MM.1S (cell line): ENCODE measurements around the gene CST4.

Experiments used
- EZH2 ChIP-seq: fragments of 300-600 bp; sonication (generic); optimal IDR thresholded peaks from 2 replicates; pipeline ENCODE3; 2017; ENCODE audit warnings: low read depth, mild to moderate bottlenecking, antibody characterized with exemption, low read length, mixed read lengths
- EZH2phosphoT487 ChIP-seq: fragments of 300-600 bp; sonication (generic); IDR thresholded peaks from 2 replicates; pipeline ENCODE4 v1.6.1; 2018; ENCODE audit warnings: antibody characterized with exemption, low read length
- TF ChIP-seq, protein P1 (sequence below): fragments of 300-600 bp; sonication (generic); IDR thresholded peaks from 2 replicates; pipeline ENCODE4 v1.5.1; 2016; ENCODE audit warnings: antibody characterized with exemption, low read length, mixed read lengths

GRCh38 chr20:23689399-23689690 lies 507 bp upstream of the CST4 start:
- TF ChIP-seq, protein P1, sequence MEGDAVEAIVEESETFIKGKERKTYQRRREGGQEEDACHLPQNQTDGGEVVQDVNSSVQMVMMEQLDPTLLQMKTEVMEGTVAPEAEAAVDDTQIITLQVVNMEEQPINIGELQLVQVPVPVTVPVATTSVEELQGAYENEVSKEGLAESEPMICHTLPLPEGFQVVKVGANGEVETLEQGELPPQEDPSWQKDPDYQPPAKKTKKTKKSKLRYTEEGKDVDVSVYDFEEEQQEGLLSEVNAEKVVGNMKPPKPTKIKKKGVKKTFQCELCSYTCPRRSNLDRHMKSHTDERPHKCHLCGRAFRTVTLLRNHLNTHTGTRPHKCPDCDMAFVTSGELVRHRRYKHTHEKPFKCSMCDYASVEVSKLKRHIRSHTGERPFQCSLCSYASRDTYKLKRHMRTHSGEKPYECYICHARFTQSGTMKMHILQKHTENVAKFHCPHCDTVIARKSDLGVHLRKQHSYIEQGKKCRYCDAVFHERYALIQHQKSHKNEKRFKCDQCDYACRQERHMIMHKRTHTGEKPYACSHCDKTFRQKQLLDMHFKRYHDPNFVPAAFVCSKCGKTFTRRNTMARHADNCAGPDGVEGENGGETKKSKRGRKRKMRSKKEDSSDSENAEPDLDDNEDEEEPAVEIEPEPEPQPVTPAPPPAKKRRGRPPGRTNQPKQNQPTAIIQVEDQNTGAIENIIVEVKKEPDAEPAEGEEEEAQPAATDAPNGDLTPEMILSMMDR, result no peak
- TF ChIP-seq EZH2 (no peak), EZH2phosphoT487 (no peak)
